Right lobe of liver (tissue), 4 donors: ENCODE measurements around the gene ELANE.

Experiments used
- CTCF ChIP-seq, 4 donors: fragments of 200-600 bp in 3 of 4; fragments of 450-650 bp in 1 of 4; IDR thresholded peaks; one replicate each; pipeline versions ENCODE4 v1.5.1 to v1.8.0; 2016 to 2022; ENCODE audit warnings: antibody characterized with exemption in 4 of 4, mild to moderate bottlenecking in 2 of 4
- POLR2A ChIP-seq: fragments of 450-650 bp; IDR thresholded peaks from one replicate; pipeline ENCODE4 v1.6.1; 2017; ENCODE audit warnings: antibody characterized with exemption, mild to moderate bottlenecking
- donor health status: DM: no; HTN: no; CAD: no.
- donor health status: DM: no; HTN: no; CAD: no.
- donor health status: DM: no; HTN: yes; CAD: no.

DNA sequence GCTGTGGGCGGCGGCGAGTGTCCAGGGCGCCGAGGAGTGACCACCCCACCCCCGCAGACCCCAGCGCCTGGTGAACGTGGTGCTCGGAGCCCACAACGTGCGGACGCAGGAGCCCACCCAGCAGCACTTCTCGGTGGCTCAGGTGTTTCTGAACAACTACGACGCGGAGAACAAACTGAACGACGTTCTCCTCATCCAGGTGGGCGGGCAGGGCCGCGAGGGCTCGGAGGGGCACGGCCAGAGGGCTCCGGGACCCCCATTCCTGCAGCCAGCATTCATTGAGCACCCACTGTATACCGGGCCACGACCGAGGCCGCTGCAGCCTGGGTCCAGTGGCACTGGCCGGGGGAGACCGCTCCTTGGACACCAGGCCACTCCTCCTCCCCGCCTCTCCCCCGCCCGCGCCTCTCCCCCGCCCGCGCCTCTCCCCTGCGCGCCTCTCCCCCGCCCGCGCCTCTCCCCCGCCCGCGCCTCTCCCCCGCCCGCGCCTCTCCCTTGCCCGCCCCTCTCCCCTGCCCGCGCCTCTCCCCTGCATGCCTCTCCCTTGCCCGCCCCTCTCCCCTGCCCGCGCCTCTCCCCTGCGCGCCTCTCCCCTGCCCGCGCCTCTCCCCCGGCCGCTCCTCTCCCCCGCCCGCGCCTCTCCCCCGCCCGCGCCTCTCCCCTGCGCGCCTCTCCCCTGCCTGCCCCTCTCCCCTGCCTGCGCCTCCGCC lies 8.1 kb upstream of the ELANE start:
- TF ChIP-seq CTCF (IDR thresholded peaks at IDR 0.05) = no peak
- TF ChIP-seq POLR2A = no peak
